ENCODE measurements around the gene BNIPL.
A peak's percentile ranks its signal among the peaks of the same experiment; 100 is the strongest.

Gene BNIPL

GRCh38 chr1:151010346-151010726, 26.1 kb upstream of the BNIPL start:
- no peak for DNase-seq

DNA sequence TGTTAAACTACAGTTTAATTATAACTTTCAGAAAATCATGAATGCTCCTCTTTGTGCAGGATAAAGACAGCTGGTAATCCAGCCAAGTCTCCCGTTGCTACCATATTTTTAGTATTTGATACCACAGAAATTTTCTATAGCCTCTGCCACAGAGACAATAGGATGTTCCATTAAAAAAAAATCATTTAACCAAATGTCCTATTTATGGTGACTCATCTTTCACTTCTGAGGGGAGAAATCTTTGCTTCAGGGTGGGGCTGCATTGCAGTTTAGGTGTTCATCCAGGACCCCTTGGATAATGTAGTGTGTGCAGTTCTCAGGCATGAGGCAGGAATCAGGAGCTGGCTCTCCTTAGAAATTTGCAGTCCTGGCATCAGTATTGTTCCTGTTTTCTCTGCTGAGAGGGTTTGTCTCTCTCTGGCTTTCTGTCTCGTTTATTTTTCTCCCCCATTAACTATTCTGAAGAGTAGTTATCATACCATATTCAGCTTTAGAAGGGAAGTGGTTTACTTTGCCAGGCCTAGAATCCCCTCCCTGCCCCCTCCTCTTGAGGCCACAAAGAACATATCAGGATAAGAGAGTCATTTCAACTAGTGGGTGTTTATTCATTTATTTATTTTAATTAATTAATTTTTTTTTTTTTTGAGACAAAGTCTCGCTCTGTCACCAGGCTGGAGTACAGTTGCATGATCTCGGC, 25.1 kb upstream of the BNIPL start:
- no peak for DNase-seq

GRCh38 chr1:151012684-151013471, 23.5 kb upstream of the BNIPL start:
- no peak for DNase-seq

- DNase-seq = peak; percentile 22
Measured at GRCh38 chr1:151013518-151013917, 22.9 kb upstream of the BNIPL start.

- DNase-seq = peak; percentile 45
Measured at GRCh38 chr1:151024540-151025146, 11.7 kb upstream of the BNIPL start.

DNA sequence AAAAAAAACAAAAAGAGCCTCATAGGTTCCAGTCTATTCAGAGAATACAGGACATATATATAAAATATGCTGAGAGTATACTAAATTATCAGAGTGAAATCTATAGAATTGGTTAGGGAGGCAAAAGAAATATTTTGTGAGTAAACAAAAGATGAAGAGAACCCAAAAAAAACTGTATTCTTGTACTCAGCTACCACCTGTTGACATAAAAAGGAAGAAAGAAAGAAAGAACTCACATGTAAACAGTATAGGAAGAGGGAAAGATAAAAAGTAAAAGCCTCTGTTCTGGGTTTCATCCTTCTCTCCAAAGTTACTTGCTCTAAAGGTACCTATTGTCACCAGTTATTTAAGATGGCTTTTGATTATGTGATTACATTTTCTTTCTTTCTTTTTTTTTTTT, 9.9 kb upstream of the BNIPL start:
- no peak for DNase-seq

GRCh38 chr1:151032164-151032563, 4.2 kb upstream of the BNIPL start:
- no peak for DNase-seq

DNA sequence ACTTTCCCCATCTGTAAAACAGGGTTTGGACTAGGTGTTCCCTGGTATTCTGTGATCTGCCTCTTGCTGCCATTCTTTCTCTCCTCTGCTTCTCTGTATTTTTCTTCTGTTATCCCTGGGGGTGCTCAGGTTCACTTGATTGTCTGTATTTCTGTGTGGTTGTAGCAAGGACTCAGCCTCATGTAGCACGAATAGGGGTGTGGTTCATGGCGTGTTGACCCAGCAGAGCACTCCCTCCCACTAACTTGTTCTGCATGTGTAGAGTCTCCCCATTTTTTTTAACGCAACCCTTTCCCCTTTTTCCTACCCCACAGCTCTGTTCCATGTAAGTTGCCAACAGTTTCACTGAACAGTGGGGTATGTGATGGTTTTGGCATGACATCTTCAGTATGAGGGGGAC, 1.2 kb upstream of the BNIPL start:
- DNase-seq = no peak

GRCh38 chr1:151037032-151037431, 646 bp downstream of the BNIPL start:
- DNase-seq = no peak

- no peak for DNase-seq
Measured at GRCh38 chr1:151039521-151039920, 3.1 kb downstream of the BNIPL start.

GRCh38 chr1:151043163-151043562, 6.8 kb downstream of the BNIPL start:
- DNase-seq = no peak

DNA sequence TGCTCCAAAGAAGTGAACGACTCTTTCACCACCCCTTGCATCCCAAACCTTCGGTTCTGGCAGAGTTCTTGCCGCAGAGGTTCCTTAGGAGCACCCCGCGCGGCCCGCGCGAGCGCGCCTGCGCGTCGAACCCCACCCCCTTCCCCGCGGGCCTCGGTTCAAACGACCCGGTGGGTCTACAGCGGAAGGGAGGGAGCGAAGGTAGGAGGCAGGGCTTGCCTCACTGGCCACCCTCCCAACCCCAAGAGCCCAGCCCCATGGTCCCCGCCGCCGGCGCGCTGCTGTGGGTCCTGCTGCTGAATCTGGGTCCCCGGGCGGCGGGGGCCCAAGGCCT, 11.2 kb downstream of the BNIPL start, which contains the start of gene C1orf56:
TSS of gene C1orf56 (plus strand) at position 161 of the 334 bp plus-strand sequence. CDS start at position 258, 97 bp downstream.
- DNase-seq = no peak

DNA sequence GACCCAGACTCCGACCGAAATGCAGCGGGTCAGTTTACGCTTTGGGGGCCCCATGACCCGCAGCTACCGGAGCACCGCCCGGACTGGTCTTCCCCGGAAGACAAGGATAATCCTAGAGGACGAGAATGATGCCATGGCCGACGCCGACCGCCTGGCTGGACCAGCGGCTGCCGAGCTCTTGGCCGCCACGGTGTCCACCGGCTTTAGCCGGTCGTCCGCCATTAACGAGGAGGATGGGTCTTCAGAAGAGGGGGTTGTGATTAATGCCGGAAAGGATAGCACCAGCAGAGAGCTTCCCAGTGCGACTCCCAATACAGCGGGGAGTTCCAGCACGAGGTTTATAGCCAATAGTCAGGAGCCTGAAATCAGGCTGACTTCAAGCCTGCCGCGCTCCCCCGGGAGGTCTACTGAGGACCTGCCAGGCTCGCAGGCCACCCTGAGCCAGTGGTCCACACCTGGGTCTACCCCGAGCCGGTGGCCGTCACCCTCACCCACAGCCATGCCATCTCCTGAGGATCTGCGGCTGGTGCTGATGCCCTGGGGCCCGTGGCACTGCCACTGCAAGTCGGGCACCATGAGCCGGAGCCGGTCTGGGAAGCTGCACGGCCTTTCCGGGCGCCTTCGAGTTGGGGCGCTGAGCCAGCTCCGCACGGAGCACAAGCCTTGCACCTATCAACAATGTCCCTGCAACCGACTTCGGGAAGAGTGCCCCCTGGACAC, 11.7 kb downstream of the BNIPL start:
- DNase-seq = no peak

GRCh38 chr1:151048645-151049032, 12.3 kb downstream of the BNIPL start:
- no peak for DNase-seq

DNA sequence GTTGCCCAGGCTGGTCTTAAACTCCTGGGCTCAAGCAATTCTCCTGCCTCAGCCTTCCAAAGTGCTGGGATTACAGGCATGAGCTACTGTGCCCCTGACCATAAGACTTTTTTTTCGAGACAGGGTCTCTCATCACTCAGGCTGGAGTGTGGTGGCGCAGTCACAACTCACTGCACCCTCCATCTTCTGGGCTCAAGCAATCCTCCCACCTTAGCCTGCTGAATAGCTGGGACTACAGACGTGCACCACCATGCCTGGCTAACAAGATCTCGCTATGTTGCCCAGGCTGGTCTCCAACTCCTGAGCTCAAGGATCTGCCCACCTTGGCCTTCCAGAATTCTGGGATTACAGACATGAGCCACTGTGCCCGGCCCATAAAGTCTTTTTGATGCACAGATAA, 13.1 kb downstream of the BNIPL start:
- DNase-seq = no peak

GRCh38 chr1:151050051-151050688, 13.8 kb downstream of the BNIPL start:
- DNase-seq = no peak

DNA sequence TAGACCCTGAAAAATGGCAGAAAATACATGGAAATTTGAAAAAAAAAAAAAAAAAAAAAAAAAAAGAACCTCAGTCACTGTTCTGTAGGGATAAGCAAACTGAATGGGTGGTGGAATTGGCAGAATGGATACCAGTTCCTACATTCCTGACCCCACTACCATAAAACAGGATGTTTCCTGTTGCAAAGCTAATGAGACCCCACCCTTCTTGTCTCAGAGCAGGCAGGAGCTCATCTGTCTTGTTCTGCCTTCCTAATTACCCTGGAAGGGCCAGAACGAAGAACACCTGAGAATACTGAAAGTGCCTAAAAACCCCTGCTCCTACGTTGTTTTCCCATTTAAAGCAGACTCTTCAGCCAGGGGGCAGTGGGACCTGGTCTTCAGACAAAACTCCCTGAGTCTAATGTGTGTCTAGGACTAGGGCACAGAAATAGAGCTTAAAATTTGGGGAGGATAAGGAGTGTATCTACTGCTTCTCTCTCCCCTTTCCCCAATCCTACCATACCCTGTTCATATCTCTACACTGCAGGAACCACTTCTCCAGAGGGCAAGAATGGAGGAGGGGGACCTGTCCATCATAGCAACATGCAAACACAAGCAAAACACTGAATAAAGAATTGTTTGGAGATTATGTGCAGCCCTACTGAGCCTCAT, 15.1 kb downstream of the BNIPL start:
- DNase-seq = no peak

DNA sequence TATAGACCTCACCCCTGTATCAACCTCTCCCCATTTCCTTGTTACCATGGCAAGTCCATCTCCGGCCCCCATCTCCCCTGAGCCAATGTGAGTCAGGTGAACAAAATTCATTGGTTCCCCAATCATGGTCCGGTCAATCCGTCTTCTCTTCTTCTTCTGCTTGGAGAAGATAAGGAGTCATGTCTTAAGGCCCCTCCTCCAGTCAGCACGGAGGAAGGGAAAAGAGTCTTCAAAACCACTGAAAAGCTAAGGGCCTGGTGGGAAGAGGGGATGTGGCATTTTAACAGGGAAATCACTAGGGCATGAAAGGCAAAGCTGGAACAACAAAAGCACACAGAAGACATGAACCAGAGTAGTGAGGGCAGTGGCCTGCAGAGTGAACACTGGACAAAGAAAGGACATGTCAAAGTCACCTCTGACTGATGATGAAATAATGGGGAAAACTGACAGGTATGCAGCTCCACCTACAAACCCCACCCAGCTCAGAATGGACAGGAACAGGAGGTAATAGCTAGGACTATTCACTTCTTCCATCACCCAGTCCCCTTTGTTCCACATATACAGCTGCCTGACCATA, 18.7 kb downstream of the BNIPL start:
- DNase-seq = no peak

DNA sequence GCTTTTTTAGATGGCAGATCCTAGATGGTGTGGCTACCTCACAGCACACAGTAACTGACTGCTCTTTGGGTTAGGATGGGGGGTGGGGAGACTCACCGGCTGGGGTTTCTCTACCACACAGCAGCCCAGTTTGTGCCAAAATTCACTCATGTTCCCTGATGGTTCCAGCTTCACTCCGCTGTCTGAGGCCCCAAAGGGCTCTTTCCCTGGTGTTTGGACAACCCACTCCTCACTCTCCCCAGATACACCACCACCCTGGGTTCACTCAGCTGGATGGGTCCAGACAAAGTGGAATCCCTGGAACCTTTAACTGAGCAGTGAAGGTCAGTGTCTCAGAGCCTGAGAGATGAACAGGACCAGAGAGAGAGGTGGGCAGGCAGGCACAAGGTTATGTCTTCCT, 19.2 kb downstream of the BNIPL start:
- no peak for DNase-seq

DNA sequence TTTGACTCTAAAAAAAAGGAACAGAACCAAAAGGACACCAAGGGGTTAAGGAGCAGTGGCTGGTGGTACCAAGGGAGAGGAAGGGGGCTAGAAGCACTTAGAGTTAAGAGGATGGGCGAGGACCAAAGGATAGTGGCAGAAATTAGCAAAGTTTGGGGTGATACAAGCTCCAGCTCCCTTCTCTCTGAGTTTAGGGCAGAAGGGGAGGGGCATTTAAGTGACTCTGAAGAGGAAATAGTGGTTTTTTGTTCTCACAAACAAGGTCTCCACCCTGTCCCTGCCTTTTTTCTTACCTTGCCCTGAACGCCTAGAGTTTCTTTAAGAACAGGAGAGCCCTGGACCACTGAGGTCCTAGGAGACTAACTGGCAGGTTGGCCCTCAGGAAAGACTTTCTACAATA, 19.8 kb downstream of the BNIPL start:
- no peak for DNase-seq

- DNase-seq = no peak
Measured at GRCh38 chr1:151058692-151059091, 22.3 kb downstream of the BNIPL start.

All from GF-D8 (cell line).